ENCODE measurements around the gene IL1R2.
A peak's percentile ranks its signal among the peaks of the same experiment; 100 is the strongest.

The IL1R2 gene

GRCh38 chr2:102013206-102014040, 21.7 kb downstream of the IL1R2 start:
- Mint-ChIP-seq H3K27me3 (no peaks in the 10 kb centered on the region), H3K4me3 (no peak overlapping the region), H3K27ac (peak overlapping the region; percentile 87), H3K4me1 (ENCODE audit: low read depth) (peaks cover 55% of the 10 kb centered on the region), H3K36me3 (ENCODE audit: low read depth) (peaks cover 15% of the 10 kb centered on the region), H3K9me3 (peaks cover 15% of the 10 kb centered on the region)
- DNase-seq, result peak; percentile 58

GRCh38 chr2:102014041-102014345, 22.2 kb downstream of the IL1R2 start:
- DNase-seq, result no peak
- Mint-ChIP-seq H3K4me1 (ENCODE audit: low read depth) (peaks cover 61% of the 10 kb centered on the region), H3K36me3 (ENCODE audit: low read depth) (peaks cover 15% of the 10 kb centered on the region), H3K4me3 (no peak overlapping the region), H3K27ac (peak overlapping the region; percentile 87), H3K9me3 (peaks cover 15% of the 10 kb centered on the region), H3K27me3 (no peaks in the 10 kb centered on the region)

- H3K9me3 Mint-ChIP-seq, result peaks cover 15% of the 10 kb centered on the region
- no peak overlapping the region for H3K27ac Mint-ChIP-seq
- H3K36me3 Mint-ChIP-seq (ENCODE audit: low read depth), result peaks cover 17% of the 10 kb centered on the region
- peaks cover 6% of the 10 kb centered on the region for H3K27me3 Mint-ChIP-seq
- H3K4me1 Mint-ChIP-seq (ENCODE audit: low read depth), result peaks cover 69% of the 10 kb centered on the region
- DNase-seq, result no peak
- no peak overlapping the region for H3K4me3 Mint-ChIP-seq
Observed at GRCh38 chr2:102015399-102015798, 23.6 kb downstream of the IL1R2 start.

GRCh38 chr2:102016399-102016955, 24.7 kb downstream of the IL1R2 start:
- H3K27me3 Mint-ChIP-seq, result peaks cover 8% of the 10 kb centered on the region
- H3K36me3 Mint-ChIP-seq (ENCODE audit: low read depth), result peaks cover 21% of the 10 kb centered on the region
- no peak for DNase-seq
- H3K9me3 Mint-ChIP-seq, result peaks cover 15% of the 10 kb centered on the region
- H3K4me3 Mint-ChIP-seq, result no peak overlapping the region
- H3K27ac Mint-ChIP-seq, result no peak overlapping the region
- peaks cover 67% of the 10 kb centered on the region for H3K4me1 Mint-ChIP-seq (ENCODE audit: low read depth)

GRCh38 chr2:102018823-102019445, 27.2 kb downstream of the IL1R2 start:
- DNase-seq, result no peak
- Mint-ChIP-seq H3K9me3 (peaks cover 3% of the 10 kb centered on the region), H3K36me3 (ENCODE audit: low read depth) (peaks cover 14% of the 10 kb centered on the region), H3K4me1 (ENCODE audit: low read depth) (peaks cover 57% of the 10 kb centered on the region), H3K4me3 (no peak overlapping the region), H3K27ac (no peak overlapping the region), H3K27me3 (peaks cover 8% of the 10 kb centered on the region)

GRCh38 chr2:102020596-102021170, 28.9 kb downstream of the IL1R2 start:
- Mint-ChIP-seq H3K4me1 (ENCODE audit: low read depth) (peaks cover 63% of the 10 kb centered on the region), H3K27ac (peak overlapping the region; percentile 63)

GRCh38 chr2:102021779-102022178, 30.0 kb downstream of the IL1R2 start:
- Mint-ChIP-seq H3K4me3 (no peak overlapping the region), H3K27ac (peak overlapping the region; percentile 14), H3K27me3 (peaks cover 8% of the 10 kb centered on the region), H3K36me3 (ENCODE audit: low read depth) (peaks cover 29% of the 10 kb centered on the region), H3K4me1 (ENCODE audit: low read depth) (peaks cover 66% of the 10 kb centered on the region), H3K9me3 (no peaks in the 10 kb centered on the region)
- no peak for DNase-seq

More at GRCh38 chr2:102020596-102021170, 28.9 kb downstream of the IL1R2 start:
- Mint-ChIP-seq H3K27me3 (peaks cover 8% of the 10 kb centered on the region), H3K4me3 (no peak overlapping the region), H3K36me3 (ENCODE audit: low read depth) (peaks cover 25% of the 10 kb centered on the region), H3K9me3 (no peaks in the 10 kb centered on the region)
- peak; percentile 94 for DNase-seq

GRCh38 chr2:102022884-102023539, 31.3 kb downstream of the IL1R2 start:
- DNase-seq, result no peak
- Mint-ChIP-seq H3K4me1 (ENCODE audit: low read depth) (peaks cover 78% of the 10 kb centered on the region), H3K4me3 (no peak overlapping the region), H3K9me3 (no peaks in the 10 kb centered on the region), H3K36me3 (ENCODE audit: low read depth) (peaks cover 33% of the 10 kb centered on the region), H3K27me3 (peaks cover 8% of the 10 kb centered on the region), H3K27ac (no peak overlapping the region)

- DNase-seq, result no peak
- H3K4me3 Mint-ChIP-seq, result no peak overlapping the region
- peaks cover 80% of the 10 kb centered on the region for H3K4me1 Mint-ChIP-seq (ENCODE audit: low read depth)
- H3K36me3 Mint-ChIP-seq (ENCODE audit: low read depth), result peaks cover 36% of the 10 kb centered on the region
- no peaks in the 10 kb centered on the region for H3K9me3 Mint-ChIP-seq
- peaks cover 8% of the 10 kb centered on the region for H3K27me3 Mint-ChIP-seq
- H3K27ac Mint-ChIP-seq, result no peak overlapping the region
Observed at GRCh38 chr2:102024410-102024809, 32.6 kb downstream of the IL1R2 start.

GRCh38 chr2:102025016-102025501, 33.3 kb downstream of the IL1R2 start:
- H3K27me3 Mint-ChIP-seq, result peaks cover 4% of the 10 kb centered on the region
- H3K27ac Mint-ChIP-seq, result no peak overlapping the region
- no peaks in the 10 kb centered on the region for H3K9me3 Mint-ChIP-seq
- no peak for DNase-seq
- no peak overlapping the region for H3K4me3 Mint-ChIP-seq
- peaks cover 79% of the 10 kb centered on the region for H3K4me1 Mint-ChIP-seq (ENCODE audit: low read depth)
- H3K36me3 Mint-ChIP-seq (ENCODE audit: low read depth), result peaks cover 36% of the 10 kb centered on the region

- peak overlapping the region; percentile 4 for H3K27ac Mint-ChIP-seq
- DNase-seq, result no peak
- no peaks in the 10 kb centered on the region for H3K27me3 Mint-ChIP-seq
- H3K36me3 Mint-ChIP-seq (ENCODE audit: low read depth), result peaks cover 32% of the 10 kb centered on the region
- peaks cover 73% of the 10 kb centered on the region for H3K4me1 Mint-ChIP-seq (ENCODE audit: low read depth)
- H3K4me3 Mint-ChIP-seq, result no peak overlapping the region
- H3K9me3 Mint-ChIP-seq, result no peaks in the 10 kb centered on the region
Observed at GRCh38 chr2:102025583-102026267, 34.0 kb downstream of the IL1R2 start.

- DNase-seq, result no peak
- Mint-ChIP-seq H3K9me3 (no peaks in the 10 kb centered on the region), H3K36me3 (ENCODE audit: low read depth) (peaks cover 28% of the 10 kb centered on the region), H3K4me1 (ENCODE audit: low read depth) (peaks cover 62% of the 10 kb centered on the region), H3K4me3 (no peak overlapping the region), H3K27me3 (no peaks in the 10 kb centered on the region), H3K27ac (peak overlapping the region; percentile 62)
Observed at GRCh38 chr2:102027036-102027980, 35.5 kb downstream of the IL1R2 start.

GRCh38 chr2:102028470-102028869, 36.7 kb downstream of the IL1R2 start:
- Mint-ChIP-seq H3K9me3 (no peaks in the 10 kb centered on the region), H3K27ac (peak overlapping the region; percentile 59), H3K4me1 (ENCODE audit: low read depth) (peaks cover 67% of the 10 kb centered on the region), H3K27me3 (no peaks in the 10 kb centered on the region), H3K36me3 (ENCODE audit: low read depth) (peaks cover 22% of the 10 kb centered on the region), H3K4me3 (no peak overlapping the region)
- no peak for DNase-seq
